Caco-2 (cell line): ENCODE measurements around the gene MAN1C1. TPM values are rescaled to one million over a fixed set of nuclear protein-coding genes. Genes with fewer than 3 reads are reported as not detected.

Source experiments
- BruUV-seq: library from RNA; stranded (reverse); fragments of 400-500 nt; replicated peaks from 2 replicates; lab custom pipeline; 2021; lab: Mats Ljungman, UMichigan
- CTCF ChIA-PET: fragments of 300-600 bp; sonication (Branson Sonifier 250); formaldehyde crosslinking; loops from one replicate; lab custom pipeline; 2022; ENCODE audit warnings: antibody characterized with exemption; lab: Charles Lee
- POLR2A ChIA-PET: fragments of 300-600 bp; sonication (Branson Sonifier 250); formaldehyde crosslinking; loops from one replicate; lab custom pipeline; 2022; ENCODE audit warnings: antibody characterized with exemption; lab: Charles Lee
- DNase-seq, 2 experiments: peaks; one replicate each; pipeline versions ENCODE4 v3.0.0 to v3.0.0-alpha.2; 2020 to 2022
- H3K27me3 ChIP-seq: replicated peaks from 2 replicates; pipeline ENCODE4 v1.6.0; 2011; ENCODE audit warnings: low read length; ENCODE audit not compliant: control insufficient read depth, insufficient read depth
- H3K36me3 ChIP-seq: 2 replicates; pipeline ENCODE4 v1.5.1; 2011; ENCODE audit warnings: low read length; ENCODE audit not compliant: control insufficient read depth, insufficient read depth
- H3K4me1 ChIP-seq: fragments of 250-450 bp; sonication (Bioruptor Pico); 2 replicates; pipeline ENCODE4 v1.5.1; 2020; ENCODE audit warnings: mild to moderate bottlenecking
- H3K4me3 ChIP-seq: 2 replicates; pipeline ENCODE4 v1.5.1; 2011; ENCODE audit warnings: low read depth, mild to moderate bottlenecking, control low read depth, low read length
- H3K9me3 ChIP-seq: fragments of 250-450 bp; sonication (Bioruptor Pico); 2 replicates; pipeline ENCODE4 v1.5.1; 2020; ENCODE audit warnings: mild to moderate bottlenecking, moderate library complexity
- H3K27ac Mint-ChIP-seq: one replicate; pipeline ENCODE4 v1.8.0; 2022; ENCODE audit warnings: mixed read lengths; ENCODE audit not compliant: unreplicated experiment
- H3K27me3 Mint-ChIP-seq: one replicate; pipeline ENCODE4 v1.8.0; 2022; ENCODE audit warnings: mixed read lengths; ENCODE audit not compliant: insufficient read depth, unreplicated experiment
- H3K36me3 Mint-ChIP-seq: one replicate; pipeline ENCODE4 v1.8.0; 2022; ENCODE audit warnings: mild to moderate bottlenecking, mixed read lengths; ENCODE audit not compliant: insufficient read depth, unreplicated experiment
- H3K4me1 Mint-ChIP-seq: one replicate; pipeline ENCODE4 v1.8.0; 2022; ENCODE audit warnings: low read depth, mixed read lengths; ENCODE audit not compliant: unreplicated experiment
- H3K4me3 Mint-ChIP-seq: one replicate; pipeline ENCODE4 v1.8.0; 2022; ENCODE audit warnings: mild to moderate bottlenecking, moderate library complexity, mixed read lengths; ENCODE audit not compliant: unreplicated experiment
- H3K9me3 Mint-ChIP-seq: one replicate; pipeline ENCODE4 v1.8.0; 2022; ENCODE audit warnings: mixed read lengths; ENCODE audit not compliant: unreplicated experiment
- CTCF ChIP-seq, 2 experiments: fragments of 200-600 bp in 1 of 2; IDR thresholded peaks; 1 replicate in 1 of 2; 2 replicates in 1 of 2; pipeline versions ENCODE4 v1.5.1 to v1.8.0; 2011 to 2022; ENCODE audit warnings: antibody characterized with exemption in 1 of 2, control low read depth in 1 of 2, inconsistent platforms in 1 of 2, low read depth in 1 of 2, low read length in 1 of 2, mild to moderate bottlenecking in 1 of 2, moderate library complexity in 1 of 2; ENCODE audit not compliant: insufficient read depth in 1 of 2, severe bottlenecking in 1 of 2, unreplicated experiment in 1 of 2
- intact Hi-C: fragments of 100-400 bp; cut with micrococcal nuclease; formaldehyde crosslinking; loops from one replicate; pipeline ENCODE4 v1.10.0; 2022; ENCODE audit not compliant: unreplicated experiment
- total RNA-seq: library from RNA; stranded (reverse); gene quantifications from 2 replicates; pipeline ENCODE4 v1.2.3, GENCODE V29; 2022

MAN1C1 gene
- total RNA-seq, 1 experiment from 2014 or later = 2.7 TPM

DNA sequence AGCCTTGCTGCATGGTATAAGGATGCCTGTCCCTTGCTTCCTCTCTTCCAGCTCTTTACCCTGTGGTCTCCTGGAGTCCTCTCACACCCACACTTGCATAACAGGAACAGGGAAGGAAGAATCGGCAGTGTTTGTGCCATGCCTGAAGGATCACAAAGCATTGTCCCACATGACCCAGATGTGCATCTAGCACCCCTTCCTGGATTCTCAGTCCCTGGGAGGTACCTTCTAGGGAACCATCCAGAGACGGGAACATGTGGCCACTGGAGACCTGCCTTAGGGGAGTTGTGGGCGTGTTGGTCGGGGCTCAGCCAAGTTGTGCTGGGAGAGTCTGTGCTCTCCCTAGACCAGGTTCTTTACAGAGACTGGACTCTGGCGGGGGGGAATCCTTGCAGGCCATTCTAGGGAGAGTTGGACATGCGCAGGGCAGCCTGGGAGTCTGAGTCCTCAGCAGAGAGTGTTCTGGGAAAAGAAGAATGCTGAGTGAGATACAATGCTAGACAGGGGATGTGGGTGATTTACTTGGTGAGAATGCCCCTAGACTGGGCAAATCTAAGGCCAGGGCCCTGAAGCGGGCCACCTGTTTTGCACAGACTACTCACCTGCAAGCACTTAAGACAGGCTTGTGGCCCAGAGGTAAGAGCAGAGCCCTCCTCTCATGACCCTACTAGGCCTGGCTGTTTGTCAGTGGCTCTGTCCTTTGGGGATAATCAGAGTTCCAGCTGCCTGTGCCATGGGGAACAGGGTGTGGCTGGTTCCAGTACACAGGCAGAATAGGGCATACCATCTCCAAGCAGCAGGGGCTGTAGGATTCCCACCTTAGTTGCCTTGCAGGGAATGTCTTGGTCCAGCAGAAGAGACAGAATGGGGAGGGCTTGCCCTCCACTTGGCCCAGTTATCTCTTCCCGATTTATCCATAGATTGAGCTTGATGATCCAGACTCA, 89.8 kb downstream of the MAN1C1 start:
- Histone ChIP-seq H3K4me1 (peaks cover 17% of the 10 kb centered on the region), H3K9me3 (no peaks in the 10 kb centered on the region), H3K36me3 (no peaks in the 10 kb centered on the region), H3K27me3 (no peaks in the 10 kb centered on the region), H3K4me3 (no peak overlapping the region)
- Mint-ChIP-seq H3K27me3 (no peaks in the 10 kb centered on the region), H3K4me1 (no peaks in the 10 kb centered on the region), H3K4me3 (no peak overlapping the region), H3K36me3 (no peaks in the 10 kb centered on the region), H3K9me3 (no peaks in the 10 kb centered on the region), H3K27ac (no peak overlapping the region)
- intact Hi-C loops = no loop called here
- BruUV-seq = no TSS peak
- no peak for DNase-seq
- ChIA-PET CTCF (no interaction called here), POLR2A (no interaction called here)
- TF ChIP-seq CTCF (IDR thresholded peaks at IDR 0.05; ENCODE audit: insufficient read depth in 1 of 2, low read depth in 1 of 2, low read length in 1 of 2, severe bottlenecking in 1 of 2, unreplicated experiment in 1 of 2) = no peak

DNA sequence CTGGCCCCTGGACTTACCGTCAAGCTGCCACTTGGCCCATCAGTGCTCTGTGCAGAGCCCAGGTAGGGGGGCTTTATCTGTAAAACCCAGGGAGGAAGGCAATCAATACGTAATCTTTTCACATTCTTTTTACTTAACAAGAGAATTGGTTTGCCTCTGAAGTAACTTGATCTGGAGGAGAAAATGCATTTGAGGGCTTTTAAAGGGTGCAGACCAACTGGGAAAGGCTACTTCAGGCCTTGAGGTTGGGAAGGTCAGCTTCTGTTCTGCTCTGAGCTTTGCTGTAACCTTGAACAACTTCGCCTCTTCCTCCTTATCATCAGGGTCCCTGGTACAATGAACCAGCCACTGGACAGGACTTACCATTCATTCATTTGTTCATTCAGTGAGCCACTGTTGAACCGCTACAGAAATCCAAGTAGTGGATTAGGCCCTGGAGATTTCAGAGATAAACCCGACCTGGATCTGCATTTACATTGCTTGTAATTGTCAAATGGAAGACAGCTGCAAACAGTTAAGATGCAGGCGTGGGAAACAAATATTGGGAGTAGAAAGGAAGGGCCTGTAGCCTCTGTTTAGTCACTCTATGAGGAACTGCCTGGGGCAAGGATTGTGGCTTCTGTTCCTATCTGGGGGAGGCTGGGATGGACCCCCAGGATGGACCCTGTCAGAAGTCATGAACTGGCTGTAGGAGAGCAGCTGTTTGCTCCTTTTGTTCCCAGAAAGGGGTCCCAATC, 90.9 kb downstream of the MAN1C1 start:
- intact Hi-C loops = no loop called here
- H3K9me3 ChIP-seq = no peaks in the 10 kb centered on the region
- no peak overlapping the region for H3K4me3 ChIP-seq
- H3K27me3 Mint-ChIP-seq = no peaks in the 10 kb centered on the region
- no peaks in the 10 kb centered on the region for H3K9me3 Mint-ChIP-seq
- H3K27me3 ChIP-seq = no peaks in the 10 kb centered on the region
- no peak overlapping the region for H3K4me3 Mint-ChIP-seq
- H3K27ac Mint-ChIP-seq = no peak overlapping the region
- H3K36me3 Mint-ChIP-seq = no peaks in the 10 kb centered on the region
- no TSS peak for BruUV-seq
- POLR2A ChIA-PET = interaction anchor here (0.6 kb wide), 1 partner anchor 184 kb away, joined by 18 read pairs; no protein-coding TSS in a partner anchor
- CTCF ChIA-PET = interaction anchor here (1.6 kb wide), 1 partner anchor 13 kb away, joined by 3 read pairs; no protein-coding TSS in a partner anchor
- no peak for TF ChIP-seq CTCF (IDR thresholded peaks at IDR 0.05; ENCODE audit: insufficient read depth in 1 of 2, low read depth in 1 of 2, low read length in 1 of 2, severe bottlenecking in 1 of 2, unreplicated experiment in 1 of 2)
- H3K4me1 ChIP-seq = peaks cover 17% of the 10 kb centered on the region
- DNase-seq = no peak
- no peaks in the 10 kb centered on the region for H3K4me1 Mint-ChIP-seq
- no peaks in the 10 kb centered on the region for H3K36me3 ChIP-seq

DNA sequence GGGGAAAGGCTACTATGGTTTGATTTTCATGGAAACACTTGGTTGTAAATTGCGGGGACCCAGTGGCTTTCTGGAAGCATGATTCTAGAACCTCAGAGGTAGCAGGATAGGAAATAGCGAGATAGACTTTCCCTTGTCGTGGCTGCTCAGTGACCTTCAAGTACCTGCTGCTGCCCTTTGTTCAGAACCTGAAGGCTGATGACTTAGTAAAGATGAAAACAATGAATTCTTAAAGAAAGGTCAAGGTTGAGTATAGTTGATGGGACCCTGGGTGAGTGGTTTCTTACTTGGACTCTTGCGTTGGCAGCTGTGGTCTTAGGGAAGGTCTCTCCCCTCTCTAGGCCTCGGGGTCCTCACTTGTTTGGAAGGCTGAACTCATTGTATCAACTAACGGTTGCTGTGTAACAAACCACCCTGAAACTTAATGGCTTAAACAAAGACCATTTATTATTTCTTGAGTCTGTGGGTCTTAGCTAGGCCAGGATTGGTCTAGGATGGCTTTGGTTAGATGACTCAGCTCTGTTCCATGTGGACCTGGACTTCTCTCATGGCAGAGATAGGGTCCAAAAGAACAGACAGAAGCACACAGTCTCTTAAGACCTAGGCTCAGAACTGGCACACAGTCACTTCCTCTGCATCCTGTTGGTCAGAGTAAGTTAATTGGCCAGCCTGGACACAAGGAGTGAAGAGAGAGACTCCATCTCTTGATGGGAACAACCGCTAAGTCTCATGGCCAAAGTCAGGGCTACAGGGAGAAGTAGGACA, 94.2 kb downstream of the MAN1C1 start:
- Mint-ChIP-seq H3K9me3 (no peaks in the 10 kb centered on the region), H3K27me3 (no peaks in the 10 kb centered on the region), H3K27ac (no peak overlapping the region), H3K4me1 (no peaks in the 10 kb centered on the region), H3K36me3 (no peaks in the 10 kb centered on the region), H3K4me3 (no peak overlapping the region)
- no peak overlapping the region for H3K4me3 ChIP-seq
- ChIA-PET POLR2A (no interaction called here), CTCF (no interaction called here)
- no peaks in the 10 kb centered on the region for H3K9me3 ChIP-seq
- no peaks in the 10 kb centered on the region for H3K36me3 ChIP-seq
- peaks cover 17% of the 10 kb centered on the region for H3K4me1 ChIP-seq
- BruUV-seq = no TSS peak
- H3K27me3 ChIP-seq = no peaks in the 10 kb centered on the region
- TF ChIP-seq CTCF (IDR thresholded peaks at IDR 0.05; ENCODE audit: insufficient read depth in 1 of 2, low read depth in 1 of 2, low read length in 1 of 2, severe bottlenecking in 1 of 2, unreplicated experiment in 1 of 2) = no peak
- DNase-seq = no peak
- intact Hi-C loops = no loop called here
